HG02610 (cell line): ENCODE results near the gene PCDHB4.
"Not testable (repeated sequence)": the region's sequence is repeated elsewhere in the genome, so short reads cannot be mapped to it uniquely, and the experiment has no call there.

Source experiments
- ATAC-seq: cut with Tn5 transposase; IDR thresholded peaks from one replicate; pipeline ENCODE4 v1.9.1; 2021; ENCODE audit warnings: mild to moderate bottlenecking, moderate library complexity; ENCODE audit not compliant: unreplicated experiment

Gene PCDHB4

GRCh38 chr5:141149812-141150211 is 28.2 kb downstream of the PCDHB4 start, which contains the start of gene PCDHB6:
Gene PCDHB6, plus strand, starts transcription at chr5:141150057. Its CDS starts 201 bp downstream, at chr5:141150258.
- ATAC-seq = no peak

GRCh38 chr5:141150224-141150992 is 28.8 kb downstream of the PCDHB4 start:
- ATAC-seq = no peak

- no peak for ATAC-seq
Measured at GRCh38 chr5:141150993-141151325, 29.3 kb downstream of the PCDHB4 start.

- ATAC-seq = not testable (repeated sequence)
Measured at GRCh38 chr5:141151632-141152031, 30.0 kb downstream of the PCDHB4 start.

- ATAC-seq = not testable (repeated sequence)
Measured at GRCh38 chr5:141152096-141152495, 30.5 kb downstream of the PCDHB4 start.

GRCh38 chr5:141155540-141156374 is 34.1 kb downstream of the PCDHB4 start:
- ATAC-seq = no peak

- ATAC-seq = not testable (repeated sequence)
Measured at GRCh38 chr5:141157356-141157755, 35.7 kb downstream of the PCDHB4 start.

- ATAC-seq = not testable (repeated sequence)
Measured at GRCh38 chr5:141157901-141158300, 36.3 kb downstream of the PCDHB4 start.

- no peak for ATAC-seq
Measured at GRCh38 chr5:141172381-141173204, 51.0 kb downstream of the PCDHB4 start, which contains the start of gene PCDHB7. Gene PCDHB7, plus strand, starts transcription at chr5:141172644. Its CDS starts 192 bp downstream, at chr5:141172836.

GRCh38 chr5:141174291-141175104 is 52.9 kb downstream of the PCDHB4 start:
- ATAC-seq = not testable (repeated sequence)
